MM.1S (cell line): Measurements from ENCODE around the gene DEXI.

Experiments
- DNase-seq: peaks from one replicate; pipeline ENCODE4 v3.0.0-alpha.2; 2015
- H2AFZ ChIP-seq: fragments of 300-600 bp; sonication (generic); 2 replicates; pipeline ENCODE4 v1.6.0; 2016; ENCODE audit warnings: antibody characterized with exemption, low read length
- H3F3A ChIP-seq: fragments of 300-600 bp; sonication (generic); 2 replicates; pipeline ENCODE4 v1.6.1; 2016; ENCODE audit warnings: mild to moderate bottlenecking, antibody characterized with exemption, low read length, moderate library complexity, mixed read lengths; ENCODE audit not compliant: insufficient read depth
- H3K27ac ChIP-seq: fragments of 300-600 bp; sonication (generic); 2 replicates; pipeline ENCODE4 v1.5.1; 2016; ENCODE audit warnings: mild to moderate bottlenecking, low read length
- H3K27me3 ChIP-seq: fragments of 300-600 bp; sonication (generic); replicated peaks from 2 replicates; pipeline ENCODE4 v1.6.0; 2016; ENCODE audit warnings: low read length; ENCODE audit not compliant: insufficient read depth
- H3K36me3 ChIP-seq: fragments of 300-600 bp; sonication (generic); replicated peaks from 2 replicates; pipeline ENCODE4 v1.6.1; 2016; ENCODE audit warnings: mild to moderate bottlenecking, low read length, mixed read lengths; ENCODE audit not compliant: insufficient read depth
- H3K4me1 ChIP-seq: fragments of 300-600 bp; sonication (generic); 2 replicates; pipeline ENCODE4 v1.6.1; 2016; ENCODE audit warnings: low read length, mixed read lengths
- H3K4me2 ChIP-seq: fragments of 300-600 bp; sonication (generic); 2 replicates; pipeline ENCODE4 v1.6.0; 2016; ENCODE audit warnings: low read depth, low read length
- H3K4me3 ChIP-seq: fragments of 300-600 bp; sonication (generic); 2 replicates; pipeline ENCODE4 v1.5.1; 2016; ENCODE audit warnings: low read length, mixed read lengths
- H3K79me2 ChIP-seq: fragments of 300-600 bp; sonication (generic); 2 replicates; pipeline ENCODE4 v1.6.1; 2016; ENCODE audit warnings: mixed run types, low read length, mixed read lengths
- H3K9ac ChIP-seq: fragments of 300-600 bp; sonication (generic); 2 replicates; pipeline ENCODE4 v1.6.1; 2016; ENCODE audit warnings: low read length, mixed read lengths
- H3K9me2 ChIP-seq: fragments of 300-600 bp; sonication (generic); replicated peaks from 2 replicates; pipeline ENCODE4 v1.6.1; 2016; ENCODE audit warnings: mild to moderate bottlenecking, low read length, mixed read lengths; ENCODE audit not compliant: insufficient read depth
- H3K9me3 ChIP-seq: fragments of 300-600 bp; sonication (generic); replicated peaks from 2 replicates; pipeline ENCODE4 v1.6.1; 2016; ENCODE audit warnings: mild to moderate bottlenecking, low read length, mixed read lengths; ENCODE audit not compliant: insufficient read depth
- H4K20me1 ChIP-seq: fragments of 300-600 bp; sonication (generic); 2 replicates; pipeline ENCODE4 v1.6.1; 2016; ENCODE audit warnings: mild to moderate bottlenecking, low read length, moderate library complexity, mixed read lengths; ENCODE audit not compliant: insufficient read depth
- EZH2 ChIP-seq: fragments of 300-600 bp; sonication (generic); optimal IDR thresholded peaks from 2 replicates; pipeline ENCODE3; 2017; ENCODE audit warnings: low read depth, mild to moderate bottlenecking, antibody characterized with exemption, low read length, mixed read lengths
- EZH2phosphoT487 ChIP-seq: fragments of 300-600 bp; sonication (generic); IDR thresholded peaks from 2 replicates; pipeline ENCODE4 v1.6.1; 2018; ENCODE audit warnings: antibody characterized with exemption, low read length
- TF ChIP-seq, protein P1 (sequence below): fragments of 300-600 bp; sonication (generic); IDR thresholded peaks from 2 replicates; pipeline ENCODE4 v1.5.1; 2016; ENCODE audit warnings: antibody characterized with exemption, low read length, mixed read lengths

Gene DEXI

GRCh38 chr16:10964039-10964890 lies 22.0 kb upstream of the DEXI start:
- Histone ChIP-seq H3K9me2 (no peaks in the 10 kb centered on the region), H3K4me2 (peak overlapping the region; percentile 82), H3K9me3 (no peaks in the 10 kb centered on the region), H3K79me2 (peaks cover 13% of the 10 kb centered on the region), H3K27me3 (no peaks in the 10 kb centered on the region), H3F3A (peaks cover 21% of the 10 kb centered on the region), H3K9ac (peak overlapping the region; percentile 85), H4K20me1 (no peaks in the 10 kb centered on the region), H3K27ac (peak overlapping the region; percentile 96), H3K4me3 (peak overlapping the region; percentile 33; the same call in 1 of the 2 replicates), H3K4me1 (peaks cover 31% of the 10 kb centered on the region), H2AFZ (peak overlapping the region; percentile 13; the same call in 1 of the 2 replicates), H3K36me3 (peaks cover 4% of the 10 kb centered on the region; the same call in 1 of the 2 replicates)
- peak; percentile 83 for DNase-seq
- TF ChIP-seq EZH2phosphoT487, result no peak
- TF ChIP-seq, protein P1, sequence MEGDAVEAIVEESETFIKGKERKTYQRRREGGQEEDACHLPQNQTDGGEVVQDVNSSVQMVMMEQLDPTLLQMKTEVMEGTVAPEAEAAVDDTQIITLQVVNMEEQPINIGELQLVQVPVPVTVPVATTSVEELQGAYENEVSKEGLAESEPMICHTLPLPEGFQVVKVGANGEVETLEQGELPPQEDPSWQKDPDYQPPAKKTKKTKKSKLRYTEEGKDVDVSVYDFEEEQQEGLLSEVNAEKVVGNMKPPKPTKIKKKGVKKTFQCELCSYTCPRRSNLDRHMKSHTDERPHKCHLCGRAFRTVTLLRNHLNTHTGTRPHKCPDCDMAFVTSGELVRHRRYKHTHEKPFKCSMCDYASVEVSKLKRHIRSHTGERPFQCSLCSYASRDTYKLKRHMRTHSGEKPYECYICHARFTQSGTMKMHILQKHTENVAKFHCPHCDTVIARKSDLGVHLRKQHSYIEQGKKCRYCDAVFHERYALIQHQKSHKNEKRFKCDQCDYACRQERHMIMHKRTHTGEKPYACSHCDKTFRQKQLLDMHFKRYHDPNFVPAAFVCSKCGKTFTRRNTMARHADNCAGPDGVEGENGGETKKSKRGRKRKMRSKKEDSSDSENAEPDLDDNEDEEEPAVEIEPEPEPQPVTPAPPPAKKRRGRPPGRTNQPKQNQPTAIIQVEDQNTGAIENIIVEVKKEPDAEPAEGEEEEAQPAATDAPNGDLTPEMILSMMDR, result peak; percentile 97

DNA sequence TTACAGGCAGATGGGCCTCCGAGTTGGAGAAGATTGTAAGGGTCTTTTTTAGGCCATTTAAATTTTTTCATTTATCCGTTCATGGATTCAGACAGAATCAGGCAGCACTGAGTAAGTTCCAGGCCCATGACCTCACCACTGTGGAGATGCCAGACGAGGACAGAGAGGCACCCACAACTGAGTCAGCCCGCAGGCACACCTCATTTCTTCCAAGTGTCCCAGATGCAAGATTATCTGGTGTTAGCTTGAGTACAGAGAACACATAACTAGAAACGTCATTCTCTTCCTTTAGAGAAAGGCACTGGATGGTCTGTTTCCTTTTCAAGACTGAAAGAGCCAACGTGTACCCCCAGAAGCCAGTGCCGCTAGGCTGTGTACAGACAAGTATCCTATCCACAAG lies 19.0 kb upstream of the DEXI start:
- H3K36me3 ChIP-seq, result peaks cover 4% of the 10 kb centered on the region; the same call in 1 of the 2 replicates

DNA sequence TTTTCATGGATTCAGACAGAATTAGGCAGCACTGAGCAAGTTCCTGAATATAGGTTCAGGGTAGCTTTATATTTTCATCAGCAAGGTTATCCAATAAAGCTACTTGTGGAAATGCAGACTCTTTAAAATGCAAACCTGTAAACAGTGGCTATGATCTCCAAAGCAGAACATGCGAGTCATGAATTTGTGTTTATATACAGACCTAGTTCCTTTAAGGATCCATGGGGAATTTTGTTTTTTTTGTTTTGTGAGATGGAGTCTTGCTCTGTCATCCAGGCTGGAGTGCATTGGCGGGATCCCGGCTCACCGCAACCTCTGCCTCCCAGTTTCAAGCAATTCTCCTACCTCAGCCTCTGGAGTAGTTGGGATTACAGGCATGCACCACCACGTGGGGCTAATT lies 16.9 kb upstream of the DEXI start:
- no peak overlapping the region for H3K9ac ChIP-seq
- peaks cover 15% of the 10 kb centered on the region for H3K4me1 ChIP-seq
- no peak overlapping the region for H3K4me3 ChIP-seq
- no peaks in the 10 kb centered on the region for H4K20me1 ChIP-seq
- no peak for DNase-seq
- H3K27ac ChIP-seq, result no peak overlapping the region
- H3K4me2 ChIP-seq, result no peak overlapping the region
- H3K27me3 ChIP-seq, result no peaks in the 10 kb centered on the region
- no peaks in the 10 kb centered on the region for H3K9me3 ChIP-seq
- H3F3A ChIP-seq, result peaks cover 1% of the 10 kb centered on the region; the same call in 1 of the 2 replicates
- no peaks in the 10 kb centered on the region for H3K9me2 ChIP-seq
- TF ChIP-seq, protein P1, result no peak
- no peak for TF ChIP-seq EZH2phosphoT487
- no peak for TF ChIP-seq EZH2
- H2AFZ ChIP-seq, result no peak overlapping the region
- peaks cover 30% of the 10 kb centered on the region for H3K79me2 ChIP-seq
- H3K36me3 ChIP-seq, result peaks cover 4% of the 10 kb centered on the region; the same call in 1 of the 2 replicates

More for the DNA sequence above, 19.0 kb upstream of the DEXI start:
- H3K9me2 ChIP-seq, result no peaks in the 10 kb centered on the region
- no peak overlapping the region for H3K4me3 ChIP-seq
- peaks cover 12% of the 10 kb centered on the region for H3K79me2 ChIP-seq
- H3K27ac ChIP-seq, result no peak overlapping the region
- H4K20me1 ChIP-seq, result no peaks in the 10 kb centered on the region
- peaks cover 20% of the 10 kb centered on the region for H3F3A ChIP-seq
- H3K27me3 ChIP-seq, result no peaks in the 10 kb centered on the region
- H3K4me1 ChIP-seq, result peaks cover 27% of the 10 kb centered on the region
- no peak for DNase-seq
- TF ChIP-seq EZH2phosphoT487 (no peak), EZH2 (no peak)
- TF ChIP-seq, protein P1, result no peak
- no peaks in the 10 kb centered on the region for H3K9me3 ChIP-seq
- no peak overlapping the region for H2AFZ ChIP-seq
- H3K4me2 ChIP-seq, result no peak overlapping the region
- H3K9ac ChIP-seq, result no peak overlapping the region
